GM18508 (cell line): ENCODE results near the gene DCPS.
"Not testable (repeated sequence)": the region's sequence is repeated elsewhere in the genome, so short reads cannot be mapped to it uniquely, and the experiment has no call there.

Experiments used
- ATAC-seq: cut with Tn5 transposase; IDR thresholded peaks from one replicate; pipeline ENCODE4 v1.9.1; 2021; ENCODE audit warnings: moderate number of reproducible peaks; ENCODE audit not compliant: insufficient read depth, unreplicated experiment

The DCPS gene

DNA sequence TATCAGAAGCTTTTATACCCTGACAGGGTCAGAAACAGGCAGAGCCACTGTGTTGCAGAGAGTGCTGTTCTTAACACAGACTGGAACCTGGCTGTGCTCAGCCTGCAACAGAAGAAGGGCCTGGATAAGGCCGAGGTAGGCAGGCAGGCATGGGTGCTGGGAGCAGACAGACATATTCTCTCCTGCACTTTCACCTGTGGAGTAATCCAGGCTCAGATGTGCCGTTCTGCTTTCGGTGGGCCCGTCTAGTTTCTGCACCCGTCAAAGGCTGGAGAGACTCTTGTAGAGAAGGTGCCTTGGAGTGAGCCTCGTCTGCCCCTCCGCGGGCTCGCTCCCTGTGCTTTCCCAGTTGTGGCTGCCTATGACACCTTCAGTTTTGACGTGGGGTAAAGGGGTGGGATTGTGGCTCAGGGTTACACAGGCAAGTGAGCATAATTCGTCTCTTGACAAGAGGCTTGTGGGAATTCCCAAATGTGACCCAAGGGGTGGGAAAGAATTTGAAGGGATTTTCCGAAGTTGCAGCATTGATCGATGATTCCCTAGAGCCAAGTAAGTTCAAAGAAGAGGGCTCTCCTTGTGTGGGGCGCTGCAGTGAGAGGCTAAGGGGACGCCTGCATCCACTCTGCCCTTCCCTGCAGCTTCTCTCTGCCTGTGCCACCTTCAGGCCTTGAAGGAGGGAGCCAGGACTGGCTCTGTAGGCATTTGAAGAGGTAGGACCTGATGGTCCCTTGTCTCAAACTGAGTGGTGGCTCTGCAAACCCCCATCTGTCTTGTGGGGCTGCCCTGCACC lies 35.4 kb downstream of the DCPS start:
- no peak for ATAC-seq

- no peak for ATAC-seq
These were observed 36.1 kb downstream of the DCPS start for GRCh38 chr11:126339863-126340434.

DNA sequence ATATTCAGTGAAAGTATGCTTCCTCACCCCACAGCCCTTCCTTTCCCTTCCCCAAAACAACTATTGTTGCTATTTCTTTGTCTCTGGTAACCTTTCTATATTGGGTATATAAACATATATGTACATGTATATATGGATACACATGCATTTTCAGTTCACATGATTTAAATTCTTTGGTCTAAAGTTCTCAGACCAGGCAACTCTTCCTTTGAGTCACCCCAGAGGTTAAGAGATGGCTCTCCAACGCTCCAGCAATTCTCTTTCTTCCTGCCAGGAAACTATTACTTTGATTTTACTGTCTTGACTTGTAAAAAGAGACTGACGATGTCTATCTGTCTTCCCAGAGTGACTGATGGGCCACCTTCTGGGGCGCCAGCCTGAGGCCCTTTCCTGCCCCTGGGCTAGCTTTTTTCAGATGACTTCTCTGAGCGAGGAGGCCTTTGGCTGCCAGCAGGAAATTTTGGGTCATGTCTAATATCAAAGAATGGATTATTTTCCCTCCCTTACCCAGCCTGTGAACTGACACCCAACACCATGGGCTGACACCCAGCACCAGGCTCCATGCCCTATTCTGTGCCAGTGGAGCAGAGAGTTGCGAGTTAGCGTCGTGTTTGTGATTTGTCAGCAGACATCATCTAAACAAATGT lies 37.2 kb downstream of the DCPS start:
- no peak for ATAC-seq

- no peak for ATAC-seq
These were observed 37.9 kb downstream of the DCPS start for GRCh38 chr11:126341760-126342161.

DNA sequence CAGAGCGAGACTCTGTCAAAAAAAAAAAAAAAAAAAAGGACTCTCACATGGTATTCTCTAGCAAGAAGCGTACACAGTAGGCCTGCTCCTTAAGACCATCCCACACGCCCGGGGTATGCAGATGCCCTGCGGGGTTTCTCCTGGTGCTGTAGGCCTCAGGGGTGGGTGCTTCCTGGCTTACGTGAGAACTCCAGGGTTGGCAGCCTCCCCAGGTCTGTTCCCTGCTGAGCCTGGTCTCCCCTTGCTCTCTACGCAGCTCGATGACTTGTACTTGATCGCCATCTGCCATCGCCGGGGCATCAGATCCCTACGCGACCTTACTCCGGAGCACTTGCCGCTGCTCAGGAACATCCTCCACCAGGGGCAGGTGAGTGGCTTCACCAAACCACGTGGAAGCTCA lies 39.2 kb downstream of the DCPS start:
- no peak for ATAC-seq

DNA sequence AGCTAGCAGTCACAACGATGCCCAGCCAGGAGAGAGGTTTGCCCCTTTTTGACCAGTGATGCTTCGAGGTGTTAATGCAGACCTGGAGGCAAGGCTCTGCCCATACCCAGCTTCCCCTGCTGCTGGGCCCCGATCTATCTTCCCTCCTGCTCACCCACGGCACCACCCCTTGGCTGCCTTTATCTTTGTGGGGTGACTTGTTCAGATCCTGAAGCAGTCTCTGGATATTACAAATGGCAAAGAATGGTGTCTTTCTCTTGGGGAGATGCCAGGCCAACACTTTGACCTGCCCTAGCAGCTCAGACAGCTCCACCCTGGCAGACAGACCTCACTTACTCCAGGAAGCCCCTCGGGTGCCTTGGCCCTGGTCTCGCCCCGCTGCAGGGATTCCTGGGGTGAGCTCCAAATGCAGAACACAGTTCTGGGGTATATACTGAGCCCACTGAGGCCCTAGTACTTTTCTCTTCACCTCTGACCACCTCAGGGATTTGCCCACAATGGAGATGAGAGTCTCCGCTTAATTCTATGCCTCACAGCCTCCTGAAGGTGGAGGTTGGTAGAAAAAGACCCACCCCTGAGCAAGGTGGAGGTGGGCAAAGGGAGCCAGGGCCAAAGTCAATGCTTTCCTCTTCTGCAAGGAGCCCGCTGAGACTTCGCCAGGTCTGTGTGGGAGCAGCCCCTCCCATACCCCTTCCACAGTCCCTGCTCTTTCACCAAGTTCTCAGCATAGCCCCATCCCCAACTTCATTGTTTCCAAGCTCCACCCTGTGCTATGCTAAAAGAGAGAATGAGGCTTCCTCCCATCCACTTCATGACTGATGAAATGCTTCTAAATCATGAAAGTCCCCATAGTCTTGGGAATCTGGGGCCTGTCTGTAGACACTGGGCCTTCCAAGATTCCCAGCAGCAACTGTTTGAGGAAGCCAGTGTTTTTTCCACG lies 40.6 kb downstream of the DCPS start:
- no peak for ATAC-seq

GRCh38 chr11:126345283-126345682 lies 41.4 kb downstream of the DCPS start:
- ATAC-seq = no peak

DNA sequence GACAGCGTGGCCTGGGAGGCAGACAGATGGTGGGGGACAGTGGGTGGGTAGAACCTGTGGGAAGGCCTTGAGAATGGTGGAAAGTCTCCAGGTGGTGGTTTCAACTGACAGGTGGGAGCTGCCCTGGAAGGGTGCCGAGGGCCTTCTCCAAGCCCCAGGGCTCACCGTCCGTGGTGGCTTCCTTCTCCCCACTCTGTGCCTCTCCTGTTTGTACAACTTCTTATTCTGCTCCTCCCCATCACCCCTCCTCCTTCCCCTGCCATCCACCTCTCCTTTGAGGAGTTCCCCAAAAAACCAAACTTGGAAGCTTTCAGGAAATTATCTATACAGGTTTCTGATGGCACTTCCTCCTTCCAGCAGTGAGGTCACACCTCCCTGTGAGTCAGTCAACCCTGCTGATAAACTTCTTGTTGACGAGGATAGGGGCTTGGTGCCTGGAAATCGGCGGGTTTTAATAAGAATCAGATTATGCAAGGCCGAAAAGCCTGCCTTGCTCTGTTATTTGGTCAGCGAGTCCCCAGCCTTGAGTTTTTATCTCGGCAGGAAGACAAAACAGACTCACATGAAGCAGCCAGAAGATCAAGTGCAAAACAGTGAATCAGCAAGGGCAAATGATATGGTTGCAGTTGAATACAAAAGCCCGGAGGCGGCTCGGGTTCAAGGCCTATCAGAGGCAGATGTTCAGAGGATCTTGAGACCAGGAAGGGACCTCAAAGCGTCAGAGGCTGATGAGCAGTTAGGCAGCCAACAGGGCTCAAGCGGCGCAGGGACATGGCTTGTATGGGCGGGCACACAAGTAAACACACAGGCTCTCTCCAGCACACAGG lies 42.1 kb downstream of the DCPS start:
- no peak for ATAC-seq

GRCh38 chr11:126346586-126346940 lies 42.7 kb downstream of the DCPS start:
- no peak for ATAC-seq

GRCh38 chr11:126346946-126347345 lies 43.1 kb downstream of the DCPS start:
- ATAC-seq = not testable (repeated sequence)

GRCh38 chr11:126347751-126348668 lies 44.1 kb downstream of the DCPS start:
- ATAC-seq = no peak

- ATAC-seq = no peak
These were observed 45.1 kb downstream of the DCPS start for GRCh38 chr11:126348806-126349582.

- ATAC-seq = no peak
These were observed 47.0 kb downstream of the DCPS start for GRCh38 chr11:126350836-126351235.

DNA sequence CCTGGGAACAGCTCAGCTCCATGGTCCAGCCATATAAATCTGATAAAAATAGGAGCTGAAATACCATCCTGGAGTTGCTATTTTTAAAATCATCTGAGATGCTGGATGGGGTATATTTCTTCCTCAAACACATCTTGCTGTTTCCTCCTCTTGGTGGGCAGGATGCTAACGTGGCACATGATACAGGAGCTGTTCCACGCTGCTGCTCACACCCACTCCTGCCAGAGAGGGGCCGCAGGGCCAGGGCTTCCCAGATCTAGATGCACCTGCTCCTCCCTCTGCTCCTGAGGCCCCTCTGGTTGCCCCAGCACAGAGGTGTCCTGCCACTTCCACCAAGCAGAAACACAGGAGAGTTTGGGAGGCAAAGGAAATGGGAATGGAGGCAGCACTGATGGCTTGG lies 48.3 kb downstream of the DCPS start:
- ATAC-seq = no peak

DNA sequence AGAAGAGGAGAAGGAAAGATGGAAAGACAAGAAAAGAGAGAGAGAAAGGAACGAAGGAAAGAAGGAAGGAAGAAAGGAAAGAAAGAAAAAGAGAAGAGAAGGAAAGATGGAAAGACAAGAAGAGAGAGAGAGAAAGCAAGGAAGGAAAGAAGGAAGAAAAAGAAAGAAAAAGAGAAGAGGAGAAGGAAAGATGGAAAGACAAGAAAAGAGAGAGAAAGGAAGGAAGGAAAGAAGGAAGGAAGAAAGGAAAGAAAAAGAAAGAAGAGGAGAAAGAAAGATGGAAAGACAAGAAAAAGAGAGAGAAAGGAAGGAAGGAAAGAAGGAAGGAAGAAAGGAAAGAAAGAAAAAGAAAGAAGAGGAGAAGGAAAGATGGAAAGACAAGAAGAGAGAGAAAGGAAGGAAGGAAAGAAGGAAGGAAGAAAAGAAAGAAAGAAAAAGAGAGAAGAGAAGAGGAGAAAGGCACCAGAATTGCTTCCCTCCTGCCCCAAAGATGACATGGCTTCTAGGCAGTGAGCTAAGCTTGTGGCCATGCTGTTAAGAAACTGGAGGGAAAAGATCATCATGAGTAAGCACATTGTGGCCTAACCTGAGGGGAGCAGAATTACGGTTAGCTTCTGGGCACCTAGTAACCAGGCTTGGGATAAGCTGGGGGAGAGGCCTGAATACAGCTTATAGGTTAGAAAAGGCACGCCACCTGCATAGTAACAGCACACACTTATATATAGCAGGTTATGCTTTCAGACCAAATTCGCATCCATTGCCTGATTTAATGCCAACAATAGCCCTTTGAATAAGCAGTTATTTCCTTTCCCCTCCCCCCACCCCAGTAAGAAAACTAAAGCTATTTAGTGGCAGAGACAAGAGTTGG lies 49.3 kb downstream of the DCPS start:
- no peak for ATAC-seq

DNA sequence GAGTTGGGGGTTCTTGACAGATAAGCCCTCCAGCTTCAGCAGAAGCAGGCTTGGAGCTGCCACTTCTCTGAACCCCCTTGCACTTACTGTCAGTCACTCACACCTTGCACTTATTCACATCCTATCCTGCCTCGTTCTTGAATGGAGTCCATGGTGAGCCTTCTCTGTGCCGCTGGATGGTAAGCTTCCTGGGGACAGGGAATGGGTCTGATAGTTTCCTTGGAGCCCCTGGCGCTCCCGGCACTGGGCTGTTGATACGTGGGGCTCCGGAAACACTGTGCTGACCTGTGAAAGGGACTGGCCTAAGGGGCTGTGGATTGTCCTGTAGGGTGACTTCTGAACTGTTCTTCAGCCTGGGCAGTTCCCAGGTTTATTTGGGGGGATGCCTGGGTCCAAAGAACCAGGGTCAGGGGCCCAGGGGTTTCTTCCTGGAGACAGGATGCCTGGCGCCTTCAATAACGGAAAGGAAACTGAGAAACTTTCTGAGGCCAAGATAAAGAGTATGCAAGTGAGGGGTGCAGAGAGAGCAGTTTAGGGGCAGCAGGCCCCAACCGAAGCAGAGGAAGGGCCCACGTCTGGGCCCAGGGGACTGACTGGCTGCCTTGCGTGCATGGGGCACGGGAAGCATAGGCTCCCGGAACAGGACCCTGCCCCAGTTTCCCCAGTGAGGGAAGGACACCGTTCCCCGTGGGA lies 50.9 kb downstream of the DCPS start:
- no peak for ATAC-seq
